HG03060 (cell line): ENCODE data around the gene PPP1R12A.

Experiments used
- ATAC-seq: cut with Tn5 transposase; IDR thresholded peaks from one replicate; pipeline ENCODE4 v1.9.1; 2021; ENCODE audit warnings: low read depth, moderate number of reproducible peaks; ENCODE audit not compliant: unreplicated experiment

Gene PPP1R12A

DNA sequence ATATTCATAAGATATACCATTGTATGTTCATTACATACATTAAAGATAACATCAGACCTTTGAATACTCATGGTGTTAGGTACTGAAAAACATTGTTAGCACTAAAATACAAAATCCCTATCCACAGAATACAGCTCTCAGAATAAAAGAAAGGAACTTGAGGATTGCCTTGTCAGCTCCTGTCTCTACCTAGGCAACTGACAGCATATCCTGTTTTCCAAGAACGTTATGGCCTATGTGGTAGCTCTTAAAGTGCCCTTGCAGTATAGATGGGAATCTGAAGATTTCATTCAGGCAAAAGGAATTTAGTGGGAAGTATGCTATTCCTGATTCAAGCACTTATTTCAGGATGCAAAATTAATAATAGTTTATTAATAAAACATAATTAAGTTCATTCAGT, 1.8 kb upstream of the PPP1R12A start:
- no peak for ATAC-seq

DNA sequence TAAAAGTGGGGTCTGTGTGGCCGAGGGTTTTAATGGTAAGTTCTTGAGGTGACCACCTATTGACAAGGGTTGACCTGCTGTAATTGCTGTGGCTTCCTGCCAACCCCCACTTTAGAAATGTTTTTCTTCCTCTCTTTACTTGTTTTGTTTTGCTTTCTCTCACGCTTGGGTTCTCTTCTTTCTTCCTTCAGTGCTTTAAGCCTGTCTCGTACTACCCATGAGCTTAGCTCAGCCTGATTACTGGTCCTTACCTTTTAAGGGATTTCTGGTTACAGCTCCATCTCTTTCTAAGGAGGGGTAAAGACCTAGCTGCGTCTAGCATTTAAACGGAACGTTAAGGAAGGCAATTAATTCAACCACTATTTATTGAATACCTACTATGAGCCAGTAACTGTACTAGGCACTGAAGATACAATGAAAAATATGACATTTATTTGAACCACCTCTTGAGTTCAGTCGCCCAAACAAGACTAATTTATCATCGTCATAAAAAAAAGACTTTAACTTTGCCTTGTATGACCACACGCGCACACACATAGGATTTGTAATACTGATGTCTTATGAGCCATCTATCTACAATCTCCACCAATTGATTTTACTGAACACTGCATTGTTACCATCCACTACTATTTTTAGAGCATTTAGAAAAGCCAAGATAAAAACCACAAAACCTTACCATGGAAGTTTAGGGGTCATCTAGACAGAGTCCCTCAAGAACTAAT, 888 bp upstream of the PPP1R12A start:
- ATAC-seq: peak; percentile 5

DNA sequence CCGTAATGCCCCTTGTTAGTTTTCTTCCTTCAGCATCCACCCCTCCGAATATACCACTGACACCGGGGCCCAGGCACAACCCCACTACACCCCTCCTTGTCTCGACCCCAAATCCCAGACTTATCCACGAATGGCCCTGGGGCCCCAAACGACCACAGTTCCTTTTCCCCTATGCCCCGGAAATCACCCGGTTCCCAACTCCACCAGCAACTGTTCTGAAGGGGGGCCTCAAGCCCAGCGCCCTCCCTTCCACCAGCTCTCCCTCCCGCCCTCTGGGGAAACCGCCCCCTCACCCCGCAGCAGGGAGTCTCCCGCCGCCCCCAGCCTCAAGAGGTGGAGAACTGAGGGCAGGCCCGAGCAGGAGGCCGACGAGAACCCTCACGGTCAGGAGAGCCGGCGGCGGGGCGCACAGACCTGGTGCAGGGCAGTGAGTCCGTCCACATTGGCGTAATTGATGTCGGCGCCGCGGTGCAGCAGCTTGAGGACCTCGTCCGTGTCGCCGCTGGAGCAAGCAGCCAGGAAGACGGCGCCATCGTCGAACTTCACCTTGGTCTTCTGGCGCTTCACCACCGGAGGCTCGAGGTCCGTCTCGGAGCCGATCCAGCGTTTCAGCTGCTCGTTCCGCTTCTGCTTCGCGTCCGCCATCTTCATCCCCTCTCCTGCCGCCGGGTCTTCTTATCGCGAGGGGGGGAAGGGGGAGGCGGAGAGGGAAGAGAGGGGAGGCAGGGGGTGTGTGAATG, 446 bp downstream of the PPP1R12A start:
- no peak for ATAC-seq

GRCh38 chr12:79933532-79934264, 1.2 kb downstream of the PPP1R12A start:
- no peak for ATAC-seq

- no peak for ATAC-seq
These were observed 1.9 kb downstream of the PPP1R12A start for GRCh38 chr12:79933043-79933442.

DNA sequence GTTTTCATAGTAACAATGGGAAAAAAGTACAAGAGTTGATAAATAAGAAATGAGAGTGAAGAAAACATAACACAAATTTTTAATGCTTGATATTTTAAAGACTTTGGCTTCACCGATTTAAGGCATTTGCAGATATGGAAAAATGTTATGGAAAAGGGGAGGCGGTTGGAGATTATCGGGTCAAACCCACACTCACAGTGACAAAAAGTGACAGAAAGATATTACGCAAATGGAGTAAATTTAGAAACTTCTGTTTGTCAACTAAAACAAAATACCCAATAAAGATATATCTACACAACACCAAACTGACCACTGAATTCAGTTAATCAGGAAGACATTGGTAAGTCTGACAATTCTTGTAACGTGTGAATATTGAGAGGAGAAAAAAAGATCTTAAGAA, 2.5 kb downstream of the PPP1R12A start:
- no peak for ATAC-seq

- no peak for ATAC-seq
These were observed 5.8 kb downstream of the PPP1R12A start for GRCh38 chr12:79929065-79929464.

DNA sequence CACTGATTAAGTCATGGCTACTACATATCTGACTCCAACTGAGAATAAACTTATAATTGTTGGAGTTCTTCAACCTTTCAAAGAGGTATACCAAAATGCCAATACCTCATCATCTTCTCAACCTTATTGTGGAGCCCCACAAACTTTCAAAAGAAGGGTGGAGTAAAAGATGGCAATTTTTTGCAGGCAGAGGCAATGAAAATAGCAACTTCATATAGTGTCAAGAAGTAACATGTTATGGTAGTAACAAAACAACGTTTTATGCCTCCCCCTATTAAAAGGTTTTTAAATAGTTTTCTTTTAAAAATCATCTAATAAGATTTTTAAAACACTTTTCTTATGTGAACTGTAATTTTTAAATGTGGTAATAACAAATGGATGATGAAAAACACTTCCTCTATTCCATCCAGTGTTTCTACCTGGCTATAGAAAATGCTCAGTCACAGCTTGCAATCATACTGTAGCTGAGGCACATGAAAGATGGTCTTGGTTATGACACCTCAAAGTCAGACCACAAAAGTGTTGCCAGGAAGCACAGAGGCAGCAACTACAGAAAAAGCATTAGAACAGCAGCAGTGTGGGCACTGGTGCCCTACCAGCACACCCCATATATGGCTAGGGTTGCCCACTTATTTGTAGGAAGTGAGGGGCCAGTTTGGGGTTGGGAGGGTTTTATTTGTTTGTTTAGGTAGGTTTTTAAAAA, 7.0 kb downstream of the PPP1R12A start:
- peak; percentile 99 for ATAC-seq

DNA sequence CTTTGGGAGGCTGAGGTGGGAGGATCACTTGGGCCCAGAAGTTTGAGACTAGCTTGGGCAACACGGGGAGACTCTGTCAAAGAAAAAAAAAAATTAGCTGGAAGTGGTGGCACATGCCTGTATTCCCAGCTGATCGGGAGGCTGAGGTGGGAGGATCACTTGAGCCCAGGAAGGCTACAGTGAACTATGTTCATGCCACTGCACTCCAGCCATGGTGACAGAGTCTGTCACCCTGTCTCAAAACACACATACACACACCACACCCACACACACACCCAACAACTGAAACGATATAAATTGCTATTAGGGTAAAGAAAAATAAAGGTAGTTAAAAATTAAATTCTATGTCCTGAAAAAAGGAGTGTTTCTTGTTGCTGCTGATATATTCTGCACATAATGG, 7.9 kb downstream of the PPP1R12A start:
- ATAC-seq: no peak

- ATAC-seq: no peak
These were observed 9.4 kb downstream of the PPP1R12A start for GRCh38 chr12:79925492-79925891.

DNA sequence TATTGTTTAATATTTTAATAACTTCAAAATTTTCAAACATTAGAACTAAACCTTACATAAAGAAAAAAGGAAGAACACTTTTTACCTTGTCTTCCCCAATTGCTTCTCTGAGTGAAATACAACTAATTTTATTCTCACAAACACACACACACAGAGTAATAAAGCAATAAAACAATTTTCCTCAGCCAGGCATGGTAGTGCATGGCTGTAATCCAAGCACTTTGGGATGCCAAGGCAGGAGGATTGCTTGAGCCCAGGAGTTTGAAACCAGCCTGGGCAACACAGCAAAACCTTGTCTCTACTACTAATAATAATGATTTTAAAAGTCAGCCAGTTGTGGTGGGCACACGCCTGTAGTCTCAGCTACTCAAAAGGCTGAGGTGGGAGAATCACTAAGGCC, 13.1 kb downstream of the PPP1R12A start:
- no peak for ATAC-seq

DNA sequence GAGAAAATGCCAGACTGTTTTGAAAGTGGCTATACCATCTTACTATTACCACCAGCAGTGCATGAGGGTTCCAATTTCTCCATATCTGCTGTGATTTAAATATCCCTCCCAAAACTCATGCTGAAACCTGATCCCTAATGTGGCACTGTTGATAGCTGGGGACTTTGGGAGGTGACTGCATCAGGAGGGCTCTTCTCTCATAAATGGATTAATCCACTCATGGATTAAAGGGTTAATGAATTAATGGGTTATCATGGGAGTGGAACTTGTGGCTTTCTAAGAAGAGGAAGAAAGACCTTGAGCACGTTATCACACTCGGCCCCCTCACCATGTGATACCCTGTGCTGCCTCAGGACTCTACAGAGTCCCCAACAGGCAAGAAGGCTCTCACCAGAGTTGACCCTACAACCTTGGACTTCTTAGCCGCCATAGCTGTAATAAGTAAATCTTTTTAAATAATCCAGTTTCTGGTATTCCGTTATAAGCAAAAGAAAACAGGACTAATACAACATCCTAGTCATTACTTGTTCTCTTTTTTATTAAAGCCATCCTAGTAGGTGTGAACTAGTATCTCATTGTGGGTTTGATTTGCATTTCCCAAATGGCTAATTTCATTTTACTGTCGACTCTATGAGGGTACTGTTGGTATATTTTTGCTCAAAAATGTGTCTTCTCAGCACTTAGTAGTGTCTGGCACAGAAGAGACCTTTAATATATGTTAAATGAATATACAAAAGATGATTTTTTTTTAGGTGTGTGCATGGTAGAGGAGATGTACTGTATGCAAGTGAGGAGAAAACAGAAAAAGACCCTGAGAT, 14.3 kb downstream of the PPP1R12A start:
- no peak for ATAC-seq

DNA sequence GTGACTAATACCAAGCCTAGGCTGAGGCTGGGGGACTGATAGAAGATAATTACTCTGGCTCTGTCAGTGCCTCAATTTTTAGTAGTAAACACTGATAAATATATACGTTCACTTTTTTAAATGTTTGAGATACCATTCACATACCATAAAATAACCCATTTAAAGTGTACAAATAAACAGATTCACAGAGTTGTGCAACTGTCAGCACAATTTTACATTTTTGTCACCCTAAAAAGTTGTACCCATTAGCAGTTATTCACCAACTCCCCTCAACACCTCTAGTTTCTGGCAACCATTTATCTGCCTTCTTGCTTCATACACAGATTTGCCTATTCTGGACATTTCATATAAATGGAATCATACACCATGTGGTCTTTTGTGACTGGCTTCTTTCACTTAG, 15.1 kb downstream of the PPP1R12A start:
- ATAC-seq: no peak

DNA sequence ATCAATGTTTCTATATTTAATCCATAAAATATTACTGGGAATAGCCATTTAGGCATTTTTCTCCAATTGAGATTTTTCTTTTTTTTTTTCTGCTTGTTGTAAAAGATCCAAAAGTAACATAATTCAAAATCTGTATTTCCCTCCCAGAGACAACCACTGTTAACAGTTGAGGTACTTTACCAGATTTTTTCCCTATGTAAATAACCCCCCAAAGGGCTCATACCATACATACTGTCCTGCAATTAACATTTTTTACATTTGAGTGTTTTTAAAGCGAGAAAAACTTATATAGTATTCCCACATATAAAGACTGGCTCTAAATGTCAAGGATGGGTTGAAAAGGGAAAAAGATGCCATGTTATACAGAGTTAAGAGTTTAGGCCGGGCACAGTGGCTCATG, 18.1 kb downstream of the PPP1R12A start:
- ATAC-seq: no peak

DNA sequence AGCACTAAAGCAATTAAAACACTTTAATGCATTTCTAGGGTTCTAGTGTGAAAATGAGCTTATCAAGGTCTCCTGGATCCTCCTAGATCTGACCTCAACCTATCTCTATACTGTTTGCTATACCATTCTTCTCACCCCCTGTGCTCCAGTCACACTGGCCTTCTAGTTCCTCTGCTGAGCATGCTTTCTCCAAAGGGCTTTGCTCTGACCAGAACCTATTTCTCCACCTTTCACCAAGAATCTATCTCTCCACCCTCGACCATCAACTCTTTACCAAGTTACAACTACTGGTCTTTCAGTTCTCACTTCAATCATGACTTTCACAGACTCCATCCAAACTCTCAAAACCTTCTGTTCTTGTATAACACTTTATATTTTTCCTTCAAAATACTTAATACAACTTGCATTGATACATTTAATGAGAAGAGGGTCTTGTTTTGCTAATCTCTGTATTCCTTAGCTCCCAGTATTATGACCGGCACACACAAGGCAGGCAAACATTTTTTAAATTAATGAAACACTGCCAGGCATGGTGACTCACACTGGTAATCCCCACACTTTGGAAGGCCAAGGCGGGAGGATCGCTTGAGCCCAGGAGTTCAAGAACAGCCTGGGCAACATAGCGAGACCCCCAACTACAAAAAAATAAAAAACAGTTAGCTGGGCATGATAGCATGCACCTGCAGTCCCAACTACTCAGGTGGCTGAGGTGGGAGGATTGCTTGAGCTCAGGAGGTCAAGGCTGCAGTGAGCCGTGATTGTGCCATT, 22.8 kb downstream of the PPP1R12A start:
- no peak for ATAC-seq

DNA sequence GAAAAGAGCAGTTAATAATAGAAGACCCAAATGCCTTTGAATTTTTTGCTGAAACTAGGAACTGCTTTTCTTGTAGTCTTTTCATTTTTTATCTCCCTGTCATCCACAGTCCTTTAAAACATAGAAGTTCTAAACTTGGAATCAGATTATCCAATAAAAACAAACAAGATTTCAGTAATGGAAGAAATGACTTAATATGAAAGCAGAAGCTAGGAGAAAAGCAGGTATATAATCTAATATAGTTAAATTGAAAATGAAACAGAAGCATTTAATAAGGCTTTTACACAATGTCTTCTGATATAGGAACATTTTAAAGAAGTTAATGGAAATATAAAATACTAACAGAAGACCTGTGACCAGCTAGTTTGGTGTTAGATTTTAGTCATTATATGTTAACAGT, 26.5 kb downstream of the PPP1R12A start:
- no peak for ATAC-seq

GRCh38 chr12:79901506-79901905, 33.4 kb downstream of the PPP1R12A start:
- no peak for ATAC-seq

GRCh38 chr12:79900951-79901350, 33.9 kb downstream of the PPP1R12A start:
- ATAC-seq: no peak

DNA sequence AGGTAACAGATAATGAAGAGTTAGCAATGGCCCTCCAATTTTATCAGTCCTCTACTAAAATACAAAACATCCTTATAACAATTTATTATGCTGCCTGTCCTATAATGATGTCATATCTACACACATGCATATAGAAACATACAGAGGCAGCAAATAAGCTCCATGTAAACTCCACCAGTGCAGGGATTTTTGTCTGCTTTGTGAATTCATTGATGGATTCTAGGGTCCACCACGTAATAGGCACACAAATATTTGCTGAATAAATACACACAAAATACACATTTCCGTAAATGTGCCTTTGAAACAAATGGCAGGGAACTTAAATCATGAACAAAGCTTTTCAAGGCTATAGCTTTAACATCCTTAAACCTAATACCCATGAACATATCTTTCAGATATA, 34.7 kb downstream of the PPP1R12A start:
- no peak for ATAC-seq
